ENCODE data around the gene PLIN4. TPM values are rescaled to one million over a fixed set of nuclear protein-coding genes. Genes with fewer than 3 reads are reported as not detected.

The PLIN4 gene
- polyA plus RNA-seq, 1 donor (not counting 4 experiments of a cell fraction or from before 2014, with no cell fraction given), result not detected

- H3K9ac ChIP-seq (ENCODE audit: control insufficient read depth, extremely low read depth, insufficient read depth, low read length), result peak overlapping the region; percentile 69
- H3K4me3 ChIP-seq (ENCODE audit: control insufficient read depth in 2 of 3, extremely low read depth in 1 of 3, insufficient read depth in 2 of 3, low read depth in 1 of 3, low read length in 3 of 3), result peak overlapping the region; percentile 46 to 84 (median 78)
- FAIRE-seq (peak; percentile 95), DNase-seq (ENCODE audit: low read depth, low spot score) (peak; percentile 68)
- no peaks in the 10 kb centered on the region for H3K27me3 ChIP-seq (ENCODE audit: control insufficient read depth, extremely low read depth, insufficient read depth, low read length)
- H3K27ac ChIP-seq (ENCODE audit: control insufficient read depth, insufficient read depth, low read length), result peak overlapping the region; percentile 85
- no peak for TF ChIP-seq EZH2 (IDR thresholded peaks at IDR 0.05; ENCODE audit: low read length)
- TF ChIP-seq, protein P1, sequence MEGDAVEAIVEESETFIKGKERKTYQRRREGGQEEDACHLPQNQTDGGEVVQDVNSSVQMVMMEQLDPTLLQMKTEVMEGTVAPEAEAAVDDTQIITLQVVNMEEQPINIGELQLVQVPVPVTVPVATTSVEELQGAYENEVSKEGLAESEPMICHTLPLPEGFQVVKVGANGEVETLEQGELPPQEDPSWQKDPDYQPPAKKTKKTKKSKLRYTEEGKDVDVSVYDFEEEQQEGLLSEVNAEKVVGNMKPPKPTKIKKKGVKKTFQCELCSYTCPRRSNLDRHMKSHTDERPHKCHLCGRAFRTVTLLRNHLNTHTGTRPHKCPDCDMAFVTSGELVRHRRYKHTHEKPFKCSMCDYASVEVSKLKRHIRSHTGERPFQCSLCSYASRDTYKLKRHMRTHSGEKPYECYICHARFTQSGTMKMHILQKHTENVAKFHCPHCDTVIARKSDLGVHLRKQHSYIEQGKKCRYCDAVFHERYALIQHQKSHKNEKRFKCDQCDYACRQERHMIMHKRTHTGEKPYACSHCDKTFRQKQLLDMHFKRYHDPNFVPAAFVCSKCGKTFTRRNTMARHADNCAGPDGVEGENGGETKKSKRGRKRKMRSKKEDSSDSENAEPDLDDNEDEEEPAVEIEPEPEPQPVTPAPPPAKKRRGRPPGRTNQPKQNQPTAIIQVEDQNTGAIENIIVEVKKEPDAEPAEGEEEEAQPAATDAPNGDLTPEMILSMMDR (optimal IDR thresholded peaks at IDR 0.05 in 1 of 3, IDR thresholded peaks at IDR 0.05 in 1 of 3, conservative IDR thresholded peaks at IDR 0.05 in 1 of 3; ENCODE audit: extremely low read depth in 1 of 3, insufficient read depth in 2 of 3, low read length in 3 of 3), result no peak
- H3K9me3 ChIP-seq (ENCODE audit: control insufficient read depth, low read depth, low read length), result no peaks in the 10 kb centered on the region
- peak overlapping the region; percentile 36 for H2AFZ ChIP-seq (ENCODE audit: control insufficient read depth, low read length)
- peaks cover 25% of the 10 kb centered on the region for H3K79me2 ChIP-seq (ENCODE audit: control insufficient read depth, insufficient read depth, low read length)
- H3K9me1 ChIP-seq (ENCODE audit: control insufficient read depth, extremely low read depth, insufficient read depth, low read length), result no peaks in the 10 kb centered on the region
- H4K20me1 ChIP-seq (ENCODE audit: control insufficient read depth, extremely low read depth, insufficient read depth, low read length), result no peaks in the 10 kb centered on the region
- dilution Hi-C loops (cut with MboI; ENCODE audit: extremely low pct_ligation_motif_present, low sequenced_read_pairs), result no loop called here
- H3K4me2 ChIP-seq (ENCODE audit: control insufficient read depth, extremely low read depth, insufficient read depth, low read depth, low read length), result peak overlapping the region; percentile 88
- H3K36me3 ChIP-seq (ENCODE audit: control insufficient read depth in 2 of 2, extremely low read depth in 1 of 2, insufficient read depth in 2 of 2, low read length in 2 of 2), result peaks cover 11 to 18% of the 10 kb centered on the region in 2 experiments
- peaks cover 26% of the 10 kb centered on the region for H3K4me1 ChIP-seq (ENCODE audit: control insufficient read depth, extremely low read depth, insufficient read depth, low read length)
Observed at GRCh38 chr19:4454747-4455718, 63.3 kb downstream of the PLIN4 start.

- no peak overlapping the region for H3K27ac ChIP-seq (ENCODE audit: control insufficient read depth, insufficient read depth, low read length)
- no peak overlapping the region for H3K4me2 ChIP-seq (ENCODE audit: control insufficient read depth, extremely low read depth, insufficient read depth, low read depth, low read length)
- no peaks in the 10 kb centered on the region for H3K9me3 ChIP-seq (ENCODE audit: control insufficient read depth, low read depth, low read length)
- FAIRE-seq, result no peak
- dilution Hi-C loops (cut with MboI; ENCODE audit: extremely low pct_ligation_motif_present, low sequenced_read_pairs), result no loop called here
- H3K79me2 ChIP-seq (ENCODE audit: control insufficient read depth, insufficient read depth, low read length), result peaks cover 25% of the 10 kb centered on the region
- H3K4me3 ChIP-seq (ENCODE audit: control insufficient read depth in 2 of 3, extremely low read depth in 1 of 3, insufficient read depth in 2 of 3, low read depth in 1 of 3, low read length in 3 of 3), result no peak overlapping the region
- peaks cover 21 to 30% of the 10 kb centered on the region in 2 experiments for H3K36me3 ChIP-seq (ENCODE audit: control insufficient read depth in 2 of 2, extremely low read depth in 1 of 2, insufficient read depth in 2 of 2, low read length in 2 of 2)
- H3K9me1 ChIP-seq (ENCODE audit: control insufficient read depth, extremely low read depth, insufficient read depth, low read length), result no peaks in the 10 kb centered on the region
- no peak for DNase-seq (ENCODE audit: low read depth, low spot score)
- H4K20me1 ChIP-seq (ENCODE audit: control insufficient read depth, extremely low read depth, insufficient read depth, low read length), result no peaks in the 10 kb centered on the region
- H3K27me3 ChIP-seq (ENCODE audit: control insufficient read depth, extremely low read depth, insufficient read depth, low read length), result no peaks in the 10 kb centered on the region
- H2AFZ ChIP-seq (ENCODE audit: control insufficient read depth, low read length), result no peak overlapping the region
- peaks cover 31% of the 10 kb centered on the region for H3K4me1 ChIP-seq (ENCODE audit: control insufficient read depth, extremely low read depth, insufficient read depth, low read length)
- TF ChIP-seq EZH2 (IDR thresholded peaks at IDR 0.05; ENCODE audit: low read length), result no peak
- TF ChIP-seq, protein P1 (optimal IDR thresholded peaks at IDR 0.05 in 1 of 3, IDR thresholded peaks at IDR 0.05 in 1 of 3, conservative IDR thresholded peaks at IDR 0.05 in 1 of 3; ENCODE audit: extremely low read depth in 1 of 3, insufficient read depth in 2 of 3, low read length in 3 of 3), result no peak
- no peak overlapping the region for H3K9ac ChIP-seq (ENCODE audit: control insufficient read depth, extremely low read depth, insufficient read depth, low read length)
Observed at GRCh38 chr19:4453232-4454179, 64.8 kb downstream of the PLIN4 start.

Measured in keratinocyte (primary cell).